Activated CD8-positive, alpha-beta memory T cell treated with anti-CD3 and anti-CD28 coated beads for 36 hours (primary cell): Measurements from ENCODE around the gene ZNF628. TPM values are rescaled to one million over a fixed set of nuclear protein-coding genes. Genes with fewer than 3 reads are reported as not detected.

ENCODE experiments used
- CTCF ChIA-PET: fragments of 350-600 bp; sonication (Branson Sonifier 250); formaldehyde crosslinking; loops from one replicate; lab custom pipeline; 2021; ENCODE audit warnings: antibody characterized with exemption; lab: Charles Lee
- POLR2A ChIA-PET: fragments of 350-600 bp; sonication (Branson Sonifier 250); formaldehyde crosslinking; loops from one replicate; lab custom pipeline; 2021; ENCODE audit warnings: antibody characterized with exemption; lab: Charles Lee
- total RNA-seq, 2 experiments: library from RNA; stranded (reverse); gene quantifications; one replicate each; pipeline ENCODE4 v1.2.3, GENCODE V29; 2021

ZNF628 gene
- total RNA-seq, 2 experiments from 2014 or later: 6.4 to 7.4 TPM

DNA sequence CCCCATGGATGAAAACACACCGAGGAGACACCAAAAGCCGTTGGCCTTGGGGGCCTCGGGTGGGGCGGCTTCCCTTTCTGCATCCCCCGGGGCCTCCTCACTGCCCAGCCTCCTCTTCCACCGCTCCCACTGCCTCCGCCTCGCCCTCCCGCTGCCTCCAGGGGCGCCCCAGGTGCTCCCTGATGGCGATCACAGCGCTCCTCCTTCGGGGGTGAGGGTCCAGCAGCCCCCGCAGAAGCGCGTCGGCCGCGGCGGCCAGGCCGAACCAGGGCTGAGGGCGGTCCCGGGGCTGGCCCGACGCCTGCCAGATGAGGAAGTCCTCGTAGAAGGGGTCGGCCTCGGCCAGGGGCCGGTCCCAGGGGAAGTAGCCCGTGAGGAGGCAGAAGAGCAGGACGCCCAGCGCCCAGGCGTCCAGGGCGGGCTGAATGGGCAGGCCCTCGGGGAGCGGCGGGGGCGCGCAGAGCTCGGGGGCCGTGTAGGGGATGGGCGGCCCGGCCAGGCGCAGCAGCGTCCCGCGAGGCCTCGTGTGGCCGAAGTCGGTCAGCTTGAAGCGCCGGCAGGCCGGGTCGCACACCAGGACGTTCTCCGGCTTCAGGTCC is 53.3 kb downstream of the ZNF628 start:
- ChIA-PET POLR2A (no interaction called here), CTCF (no interaction called here)

GRCh38 chr19:55530996-55531395 is 54.6 kb downstream of the ZNF628 start:
- CTCF ChIA-PET: no interaction called here
- POLR2A ChIA-PET: no interaction called here

Other genes with a start within 250 kb of the ZNF628 start
- gene TMEM86B, start 247.9 kb upstream of the ZNF628 start, total RNA-seq: 1 to 10 TPM; 6.5 to 7.6 TPM
- gene PPP6R1, start 217.6 kb upstream of the ZNF628 start, total RNA-seq: 100 to 1,000 TPM; 226 to 230 TPM
- gene HSPBP1, start 196.5 kb upstream of the ZNF628 start, total RNA-seq: 10 to 100 TPM; 74.4 to 79.6 TPM
- 1 to 10 TPM; 4.8 to 5.7 TPM for gene BRSK1, start 192.6 kb upstream of the ZNF628 start, total RNA-seq
- under 1 TPM in 1 of 2 experiments, not detected in 1; 0.31 TPM for gene TMEM150B, start 151.3 kb upstream of the ZNF628 start, total RNA-seq
- 10 to 100 TPM; 17.4 to 18.1 TPM for gene KMT5C, start 136.7 kb upstream of the ZNF628 start, total RNA-seq
- gene COX6B2, start 121.9 kb upstream of the ZNF628 start, total RNA-seq: not detected
- not detected for gene GARIN5B, start 113.4 kb upstream of the ZNF628 start, total RNA-seq
- under 1 TPM; 0.08 to 0.21 TPM for gene IL11, start 106.2 kb upstream of the ZNF628 start, total RNA-seq
- gene TMEM190, start 99.8 kb upstream of the ZNF628 start, total RNA-seq: not detected
- gene TMEM238, start 92.3 kb upstream of the ZNF628 start, total RNA-seq: 10 to 100 TPM; 11.3 to 12.1 TPM
- gene RPL28, start 90.7 kb upstream of the ZNF628 start, total RNA-seq: 1,000 to 10,000 TPM; 2,223 to 2,277 TPM
- gene UBE2S, start 68.8 kb upstream of the ZNF628 start, total RNA-seq: 100 to 1,000 TPM; 296 to 311 TPM
- not detected for gene SHISA7, start 33.3 kb upstream of the ZNF628 start, total RNA-seq
- gene ISOC2, start 15.0 kb upstream of the ZNF628 start, total RNA-seq: 10 to 100 TPM; 34.4 to 36.6 TPM
- gene C19orf85, start 11.9 kb upstream of the ZNF628 start, total RNA-seq: not detected
- 10 to 100 TPM; 32.7 to 33.1 TPM for gene NAT14, start 8.6 kb downstream of the ZNF628 start, total RNA-seq
- gene SSC5D, start 11.8 kb downstream of the ZNF628 start, total RNA-seq: under 1 TPM; 0.63 to 0.99 TPM
- not detected for gene SBK2, start 60.5 kb downstream of the ZNF628 start, total RNA-seq
- gene SBK3, start 68.9 kb downstream of the ZNF628 start, total RNA-seq: not detected
- 1 to 10 TPM; 6.9 to 7.5 TPM for gene ZNF579, start 104.2 kb downstream of the ZNF628 start, total RNA-seq
- gene FIZ1, start 122.9 kb downstream of the ZNF628 start, total RNA-seq: 10 to 100 TPM; 17.4 to 17.8 TPM
- 10 to 100 TPM; 11.9 to 13.2 TPM for gene ZNF524, start 123.7 kb downstream of the ZNF628 start, total RNA-seq
- 10 to 100 TPM; 11.8 to 12.0 TPM for gene ZNF865, start 129.0 kb downstream of the ZNF628 start, total RNA-seq
- gene ZNF784, start 147.9 kb downstream of the ZNF628 start, total RNA-seq: 1 to 10 TPM; 2.8 to 3.0 TPM
- 10 to 100 TPM; 31.3 to 32.0 TPM for gene ZNF580, start 164.4 kb downstream of the ZNF628 start, total RNA-seq
- gene ZNF581, start 167.0 kb downstream of the ZNF628 start, total RNA-seq: 10 to 100 TPM; 32.6 to 33.6 TPM
- gene CCDC106, start 171.6 kb downstream of the ZNF628 start, total RNA-seq: 1 to 10 TPM; 4.3 to 4.4 TPM
- 100 to 1,000 TPM; 351 to 381 TPM for gene U2AF2, start 178.4 kb downstream of the ZNF628 start, total RNA-seq
- 10 to 100 TPM; 40.1 to 41.8 TPM for gene EPN1, start 198.6 kb downstream of the ZNF628 start, total RNA-seq